Iris pigment epithelial cell (primary cell): Measurements from ENCODE around the gene TREX2.

Source experiments
- DNase-seq: peaks from one replicate; pipeline ENCODE4 v3.0.0-alpha.2; 2011; ENCODE audit warnings: low read depth

The TREX2 gene

GRCh38 chrX:153434801-153435200 is 11.1 kb downstream of the TREX2 start:
- no peak for DNase-seq

GRCh38 chrX:153433781-153434285 is 12.0 kb downstream of the TREX2 start:
- no peak for DNase-seq

DNA sequence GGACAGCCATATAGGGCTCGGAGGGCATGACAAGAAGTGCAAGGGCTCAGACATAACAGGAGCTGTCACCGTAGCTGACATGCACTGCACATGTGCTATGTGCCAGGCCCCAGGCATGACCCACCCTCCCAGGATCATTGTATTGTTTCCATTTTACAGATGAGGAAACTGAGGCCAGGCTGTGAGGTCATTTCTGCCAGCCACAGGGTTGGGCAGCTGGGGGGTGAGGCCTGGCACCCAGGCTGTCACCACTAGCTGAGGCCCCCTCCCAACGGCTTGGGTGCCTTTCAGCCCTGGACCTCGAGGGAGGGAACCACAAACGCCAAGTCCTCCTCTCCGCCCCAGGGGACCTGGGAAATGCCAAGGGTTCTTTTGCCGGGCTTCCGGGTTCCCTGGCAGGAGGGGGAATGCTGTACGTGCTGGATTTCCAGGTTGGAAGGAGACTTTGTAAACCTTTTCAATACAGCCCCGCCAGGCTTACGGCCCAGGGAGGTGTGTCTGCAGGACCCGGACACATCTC is 12.6 kb downstream of the TREX2 start:
- no peak for DNase-seq

DNA sequence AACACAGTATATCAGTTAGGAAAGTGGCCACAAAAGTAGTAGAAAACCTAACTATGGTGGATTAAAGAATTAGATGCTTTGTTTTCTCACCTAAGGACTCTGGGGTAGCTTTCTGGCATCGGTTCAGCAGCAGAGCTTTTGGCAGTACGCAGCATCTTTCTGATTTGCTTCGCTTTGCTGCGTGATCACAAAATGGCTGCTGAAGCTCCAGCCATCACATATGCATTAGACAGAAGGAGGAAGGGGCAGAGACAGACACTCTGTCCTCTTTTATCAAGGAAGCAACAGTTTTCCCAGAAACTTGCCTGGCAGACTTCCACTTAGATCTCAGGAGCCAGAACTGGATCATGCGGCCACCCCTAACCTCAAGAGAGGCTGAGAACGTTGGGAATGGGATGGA is 15.1 kb downstream of the TREX2 start:
- DNase-seq = no peak

DNA sequence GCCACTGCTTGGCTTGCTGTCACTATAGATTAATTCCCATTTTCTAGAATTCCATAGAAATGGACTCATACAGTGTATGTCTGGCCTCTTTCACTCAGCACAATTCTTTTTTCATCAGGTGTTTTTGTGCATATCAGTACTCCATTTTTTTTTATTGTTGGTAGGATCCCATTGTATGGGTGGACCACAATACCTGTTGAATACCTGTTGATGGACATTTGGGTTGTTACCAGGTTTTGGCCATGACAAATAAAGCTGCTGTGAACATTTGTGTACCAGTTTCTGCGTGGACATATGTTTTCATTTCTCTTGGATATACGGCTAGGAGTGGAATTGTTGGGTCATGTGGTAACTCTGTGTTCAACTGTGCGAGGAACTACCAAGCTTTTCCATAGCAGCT is 19.7 kb downstream of the TREX2 start:
- no peak for DNase-seq

DNA sequence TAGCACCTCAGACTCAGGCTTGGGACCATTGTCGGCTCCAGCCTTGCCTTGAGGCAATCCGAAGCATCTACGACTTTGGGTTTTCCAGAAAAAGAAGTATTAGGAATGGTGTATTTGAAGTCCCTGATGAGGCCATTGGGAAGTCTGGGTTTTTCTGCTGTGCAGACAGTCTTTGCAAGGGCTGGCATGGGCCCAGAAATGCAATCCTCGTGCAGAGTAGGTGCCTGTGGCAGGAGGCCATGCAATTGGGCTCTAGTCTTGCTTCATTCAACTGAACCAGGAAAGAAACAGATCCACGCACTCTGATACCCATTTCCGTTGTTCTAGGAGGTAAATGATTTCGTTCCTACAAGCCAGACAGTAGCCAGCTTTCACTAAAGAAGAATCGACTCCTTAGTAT is 22.2 kb downstream of the TREX2 start:
- no peak for DNase-seq

DNA sequence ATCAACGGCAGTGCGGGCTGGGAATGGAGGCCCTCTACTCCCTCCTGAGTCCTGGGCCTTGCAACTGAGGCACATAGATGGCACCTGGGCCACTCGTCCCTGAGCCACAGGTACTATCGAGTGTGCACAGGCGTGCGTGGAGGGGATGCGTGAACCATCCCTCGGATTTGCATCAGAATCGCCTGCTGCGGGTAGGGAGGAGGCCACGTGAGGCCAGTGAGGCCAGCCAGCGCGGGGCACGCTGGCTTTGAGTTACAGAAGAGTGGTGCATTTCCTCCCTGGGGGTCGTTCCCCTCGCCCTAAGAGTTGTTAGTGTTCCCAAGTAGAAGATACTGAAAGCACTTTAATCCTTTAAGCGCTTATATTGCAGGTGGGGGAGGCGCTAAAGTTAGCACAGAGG is 24.0 kb downstream of the TREX2 start:
- no peak for DNase-seq

GRCh38 chrX:153420851-153421599 is 24.8 kb downstream of the TREX2 start:
- DNase-seq = no peak

DNA sequence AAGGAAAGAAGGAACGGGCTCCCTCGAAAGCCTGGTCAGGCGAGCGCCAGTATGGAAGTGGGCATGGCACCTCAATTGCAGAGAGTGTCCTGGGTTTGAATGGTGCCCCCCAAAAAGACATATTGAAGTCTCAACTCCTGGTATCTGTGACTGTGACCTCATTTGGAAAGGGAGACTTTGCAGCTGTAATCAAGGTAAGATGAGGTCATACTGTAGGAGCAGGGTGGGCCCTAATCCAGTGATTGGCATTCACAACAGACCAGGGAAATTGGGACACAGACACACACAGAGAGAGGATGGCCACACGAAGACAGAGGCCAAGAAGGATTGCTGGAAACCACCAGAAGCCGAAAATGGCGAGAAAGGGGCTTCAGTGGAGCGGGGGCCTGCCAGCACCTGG is 28.2 kb downstream of the TREX2 start:
- DNase-seq = no peak

GRCh38 chrX:153416781-153417450 is 28.9 kb downstream of the TREX2 start:
- peak; percentile 25 for DNase-seq

GRCh38 chrX:153414856-153415510 is 30.9 kb downstream of the TREX2 start:
- DNase-seq = peak; percentile 44

GRCh38 chrX:153413731-153414130 is 32.1 kb downstream of the TREX2 start:
- no peak for DNase-seq

- no peak for DNase-seq
Observed at GRCh38 chrX:153412746-153413720, 32.8 kb downstream of the TREX2 start.

DNA sequence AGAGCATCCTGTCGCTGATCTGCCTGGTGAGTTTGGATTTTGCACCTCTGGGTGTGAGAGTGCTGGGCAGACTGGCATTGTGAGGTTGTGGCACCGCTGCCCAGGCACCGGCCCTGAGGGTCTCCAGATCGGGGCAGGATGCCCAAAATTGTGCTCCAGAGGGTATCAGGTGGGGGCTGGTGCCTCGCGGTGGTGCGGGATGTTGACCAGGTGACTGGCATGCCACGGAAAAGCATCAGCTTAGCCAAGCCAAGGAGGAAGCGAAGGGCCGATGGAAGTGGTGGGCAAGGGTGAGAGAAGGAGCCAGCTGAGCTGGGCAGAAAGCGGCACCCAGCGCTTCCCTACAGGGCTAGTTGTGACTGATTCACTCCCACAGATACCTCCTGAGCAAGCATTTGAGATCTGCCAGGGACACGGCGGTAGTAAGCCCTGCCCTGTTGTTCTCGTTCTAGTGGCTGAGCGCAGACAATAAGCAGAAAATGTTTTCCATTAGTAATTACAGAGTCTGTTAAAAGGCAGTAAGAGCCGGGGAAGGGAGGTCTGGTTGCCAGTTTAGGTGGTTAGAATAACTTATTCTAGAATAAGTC is 33.8 kb downstream of the TREX2 start:
- DNase-seq = no peak

GRCh38 chrX:153411255-153411987 is 34.4 kb downstream of the TREX2 start, which contains the start of gene ZFP92:
TSS of gene ZFP92 (plus strand) at chrX:153411472. CDS start at chrX:153418323, 6,851 bp downstream.
- peak; percentile 6 for DNase-seq

DNA sequence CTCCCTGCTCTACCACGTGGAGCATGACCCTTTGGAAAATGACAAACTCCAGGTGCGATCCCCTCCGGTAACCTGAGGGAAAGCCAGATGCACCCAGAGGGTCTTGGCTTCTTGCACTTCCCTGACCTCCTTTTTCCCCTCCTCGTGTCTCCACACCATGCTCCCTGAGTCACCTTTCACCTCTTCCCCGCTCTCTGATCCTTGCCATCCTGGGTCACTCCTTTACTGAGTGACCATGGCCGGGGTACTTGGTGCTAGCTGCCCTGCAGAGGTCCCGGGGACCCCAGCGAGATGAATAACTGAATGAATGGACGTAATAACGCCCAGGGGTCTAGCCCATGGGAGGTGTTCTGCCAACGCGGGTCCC is 35.0 kb downstream of the TREX2 start:
- no peak for DNase-seq

GRCh38 chrX:153410373-153410772 is 35.5 kb downstream of the TREX2 start:
- DNase-seq = no peak

DNA sequence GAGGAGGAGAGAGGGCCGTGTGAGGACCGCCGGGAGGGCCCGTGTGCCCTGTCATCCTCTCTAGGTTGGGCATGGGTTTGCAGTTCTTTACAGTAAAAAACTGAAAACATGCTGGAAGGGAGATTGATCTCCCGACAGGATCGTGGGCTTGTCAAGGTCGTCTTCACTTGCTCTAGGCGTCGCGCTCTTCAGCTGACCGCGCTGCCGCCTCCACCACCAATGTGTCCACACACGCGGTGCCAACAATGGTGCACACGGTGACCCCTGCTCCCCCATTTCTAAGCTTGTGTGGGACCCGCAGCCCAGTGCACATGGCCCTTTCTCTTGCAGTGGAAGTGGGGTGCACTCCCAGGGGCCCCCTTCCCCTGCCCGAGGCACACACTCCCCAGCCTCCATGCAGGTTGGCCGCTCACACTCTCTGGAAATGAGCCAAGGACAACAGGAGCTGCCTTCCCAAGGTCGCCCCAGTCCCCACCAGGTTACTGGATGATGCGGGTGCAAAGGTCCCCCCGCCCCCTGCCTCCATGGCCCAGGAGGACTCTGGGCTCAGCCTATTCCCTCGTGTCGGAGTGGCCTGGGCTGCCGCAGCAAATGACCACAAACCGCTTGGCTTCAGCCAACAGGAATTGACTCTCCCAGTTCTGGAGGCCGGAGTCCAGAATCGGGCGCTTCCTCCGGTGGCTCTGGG is 36.3 kb downstream of the TREX2 start:
- no peak for DNase-seq

GRCh38 chrX:153408871-153409351 is 36.9 kb downstream of the TREX2 start:
- no peak for DNase-seq
